HG03342 (cell line): ENCODE data around the gene GNA12.

Experiments used
- ATAC-seq: cut with Tn5 transposase; IDR thresholded peaks from one replicate; pipeline ENCODE4 v1.9.1; 2021; ENCODE audit warnings: mild to moderate bottlenecking, moderate library complexity; ENCODE audit not compliant: unreplicated experiment

Gene GNA12

GRCh38 chr7:2838873-2839578 lies 5.1 kb downstream of the GNA12 start:
- no peak for ATAC-seq

- no peak for ATAC-seq
Observed at GRCh38 chr7:2838451-2838850, 5.7 kb downstream of the GNA12 start.

GRCh38 chr7:2837496-2837895 lies 6.6 kb downstream of the GNA12 start:
- ATAC-seq = no peak

- ATAC-seq = no peak
Observed at GRCh38 chr7:2834748-2835441, 9.2 kb downstream of the GNA12 start.

- ATAC-seq = no peak
Observed at GRCh38 chr7:2833083-2833910, 10.8 kb downstream of the GNA12 start.

- no peak for ATAC-seq
Observed at GRCh38 chr7:2832461-2832860, 11.6 kb downstream of the GNA12 start.

GRCh38 chr7:2830609-2831376 lies 13.3 kb downstream of the GNA12 start:
- no peak for ATAC-seq

GRCh38 chr7:2829040-2829439 lies 15.1 kb downstream of the GNA12 start:
- ATAC-seq = no peak

- ATAC-seq = no peak
Observed at GRCh38 chr7:2826771-2827170, 17.3 kb downstream of the GNA12 start.

GRCh38 chr7:2825559-2826227 lies 18.4 kb downstream of the GNA12 start:
- ATAC-seq = no peak

- peak; percentile 63 for ATAC-seq
Observed at GRCh38 chr7:2824678-2825461, 19.2 kb downstream of the GNA12 start.

- ATAC-seq = no peak
Observed at GRCh38 chr7:2824026-2824677, 20.0 kb downstream of the GNA12 start.

GRCh38 chr7:2823130-2823529 lies 21.0 kb downstream of the GNA12 start:
- no peak for ATAC-seq

- ATAC-seq = peak; percentile 58
Observed at GRCh38 chr7:2821842-2822507, 22.1 kb downstream of the GNA12 start.

- peak; percentile 34 for ATAC-seq
Observed at GRCh38 chr7:2821161-2821841, 22.8 kb downstream of the GNA12 start.

GRCh38 chr7:2820508-2820934 lies 23.6 kb downstream of the GNA12 start:
- ATAC-seq = no peak

GRCh38 chr7:2819954-2820397 lies 24.1 kb downstream of the GNA12 start:
- ATAC-seq = no peak
